ENCODE measurements around the gene PROKR2.

PROKR2 gene

GRCh38 chr20:5282561-5282960 lies 34.2 kb downstream of the PROKR2 start:
- no peak for DNase-seq (ENCODE audit: low spot score)
- no peak for FAIRE-seq

GRCh38 chr20:5279661-5280060 lies 37.1 kb downstream of the PROKR2 start:
- FAIRE-seq, result no peak
- no peak for DNase-seq (ENCODE audit: low spot score)

- FAIRE-seq (no peak), DNase-seq (ENCODE audit: low spot score) (no peak)
Observed at GRCh38 chr20:5272268-5272667, 44.5 kb downstream of the PROKR2 start.

DNA sequence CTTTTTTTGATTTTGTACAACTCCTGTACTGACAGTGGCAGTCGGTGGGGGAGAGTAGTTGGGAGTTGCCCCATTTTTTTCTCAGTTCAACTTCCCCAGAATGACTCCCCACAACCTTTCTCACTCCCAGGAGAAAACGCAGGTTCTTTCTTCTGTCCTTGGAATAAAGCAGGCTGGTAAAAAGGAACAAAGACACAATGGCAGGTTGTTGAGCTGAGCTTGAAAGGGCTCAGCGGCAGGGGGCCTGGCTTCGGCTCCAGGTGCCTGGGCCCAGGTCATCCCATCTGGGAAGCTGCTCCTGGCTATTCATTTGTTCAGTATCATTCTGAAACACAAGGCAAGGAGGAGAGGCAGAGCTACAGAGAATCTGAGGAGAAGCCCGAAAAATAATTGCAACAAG lies 46.2 kb downstream of the PROKR2 start:
- FAIRE-seq (no peak), DNase-seq (ENCODE audit: low spot score) (no peak)

DNA sequence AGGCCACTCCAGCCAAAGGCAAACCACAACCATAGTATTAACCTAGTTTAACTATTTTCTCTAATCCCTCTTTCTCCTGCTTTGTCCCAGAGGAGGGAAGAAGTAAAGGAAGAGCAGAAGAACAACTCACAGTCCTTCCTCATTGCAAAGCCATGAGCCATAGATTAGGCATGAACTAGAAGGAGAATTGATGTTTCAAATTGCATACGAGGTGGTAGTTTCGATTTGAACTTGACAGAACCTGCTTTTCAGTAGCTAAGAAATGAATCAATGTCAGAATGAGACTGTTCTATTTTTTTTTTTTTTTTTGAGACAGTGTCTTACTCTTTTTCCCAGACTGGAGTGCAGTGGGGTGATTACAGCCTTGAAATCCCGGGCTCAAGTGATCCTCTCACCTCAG lies 48.3 kb downstream of the PROKR2 start:
- FAIRE-seq (no peak), DNase-seq (ENCODE audit: low spot score) (no peak)

DNA sequence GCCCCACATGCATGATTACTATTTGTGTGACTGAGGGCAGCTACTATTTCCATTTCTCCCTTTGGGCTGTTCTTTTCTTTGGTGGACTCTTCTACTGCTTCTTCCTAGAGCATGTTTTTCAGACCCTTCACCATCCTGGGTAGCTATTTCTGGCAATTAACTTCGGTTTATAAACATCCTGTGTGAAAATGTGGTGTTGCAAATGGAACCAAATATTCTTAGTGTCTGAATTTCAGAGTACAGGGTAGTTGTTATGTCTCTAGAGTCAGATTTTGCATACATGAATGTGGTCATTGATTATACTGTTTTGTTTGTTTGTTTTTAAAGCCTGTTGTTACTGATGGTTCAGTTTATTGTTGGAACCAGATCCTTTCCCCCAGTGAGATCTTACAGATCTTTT lies 49.7 kb downstream of the PROKR2 start:
- DNase-seq (ENCODE audit: low spot score), result no peak
- no peak for FAIRE-seq

Data from RCC 7860 (cell line).